NOMO-1 (cell line): Measurements from ENCODE around the gene ACR.
"Not testable (repeated sequence)": the region's sequence is repeated elsewhere in the genome, so short reads cannot be mapped to it uniquely, and the experiment has no call there.

Source experiments
- DNase-seq, 2 experiments: peaks; one replicate each; lab custom pipeline; 2025; ENCODE audit not compliant: unreplicated experiment in 2 of 2; lab: John Stamatoyannopoulos, UW

The ACR gene

DNA sequence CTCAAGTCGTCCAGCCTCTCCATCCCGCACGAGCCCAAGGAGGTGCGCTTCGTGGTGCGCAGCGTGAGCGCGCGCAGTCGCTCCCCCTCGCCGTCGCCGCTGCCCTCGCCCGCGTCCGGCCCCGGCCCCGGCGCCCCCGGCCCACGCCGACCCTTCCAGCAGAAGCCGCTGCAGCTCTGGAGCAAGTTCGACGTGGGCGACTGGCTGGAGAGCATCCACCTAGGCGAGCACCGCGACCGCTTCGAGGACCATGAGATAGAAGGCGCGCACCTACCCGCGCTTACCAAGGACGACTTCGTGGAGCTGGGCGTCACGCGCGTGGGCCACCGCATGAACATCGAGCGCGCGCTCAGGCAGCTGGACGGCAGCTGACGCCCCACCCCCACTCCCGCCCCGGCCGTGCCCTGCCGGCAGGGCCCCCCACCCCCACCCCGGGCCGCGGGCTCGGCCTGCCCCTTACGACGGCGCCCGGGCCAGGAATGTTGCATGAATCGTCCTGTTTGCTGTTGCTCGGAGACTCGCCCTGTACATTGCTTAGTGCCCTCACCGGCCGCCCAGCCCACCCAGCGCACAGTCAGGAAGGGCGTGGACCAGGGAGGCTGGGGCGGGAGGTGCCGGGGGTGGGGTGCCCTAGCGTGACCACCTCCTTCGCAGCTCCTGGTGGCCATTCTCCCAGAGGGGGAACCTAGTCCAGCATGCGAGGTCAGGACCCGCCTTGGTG lies 6.9 kb upstream of the ACR start:
- no peak for DNase-seq

DNA sequence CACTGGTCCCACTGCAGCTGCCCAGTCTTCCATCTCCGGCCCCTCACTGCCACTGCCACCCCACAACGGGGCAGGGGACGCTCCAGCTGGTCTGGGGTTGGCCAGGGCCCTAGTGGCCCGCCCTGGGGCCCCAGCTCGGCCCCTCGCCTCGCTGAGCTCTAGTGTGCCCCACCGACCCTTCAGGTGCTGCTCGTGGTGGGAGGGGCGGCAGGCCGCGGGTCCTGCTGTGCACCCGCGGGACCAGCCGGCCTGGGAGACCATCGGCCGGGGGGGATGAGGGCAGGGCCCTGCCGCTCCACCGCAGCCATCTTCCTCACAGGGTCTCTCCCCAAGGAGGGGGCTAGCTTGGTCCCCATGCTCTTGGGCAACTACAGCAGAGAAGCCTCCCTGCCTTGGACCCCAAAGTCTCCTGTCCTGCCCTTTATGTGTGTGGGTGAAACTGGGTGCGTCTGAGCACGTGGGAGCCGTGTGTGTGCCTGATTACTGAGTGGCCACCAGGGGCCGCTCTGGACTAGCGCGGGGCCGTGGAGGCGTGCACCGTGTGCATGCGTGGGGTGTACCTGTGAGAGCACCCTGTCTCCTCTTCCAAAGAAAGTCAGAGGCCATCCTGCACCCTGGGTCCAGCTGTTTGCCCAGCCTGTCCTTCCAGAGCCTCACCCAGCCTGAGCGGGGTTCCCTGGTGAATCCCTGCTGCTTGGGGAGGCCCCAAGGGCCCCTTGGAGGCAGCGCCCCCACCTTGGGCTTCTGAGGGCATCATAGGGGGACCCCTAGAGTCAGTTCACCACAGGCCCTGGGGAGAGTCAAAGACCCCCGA lies 6.0 kb upstream of the ACR start:
- peak; percentile 41 to 51 for DNase-seq

DNA sequence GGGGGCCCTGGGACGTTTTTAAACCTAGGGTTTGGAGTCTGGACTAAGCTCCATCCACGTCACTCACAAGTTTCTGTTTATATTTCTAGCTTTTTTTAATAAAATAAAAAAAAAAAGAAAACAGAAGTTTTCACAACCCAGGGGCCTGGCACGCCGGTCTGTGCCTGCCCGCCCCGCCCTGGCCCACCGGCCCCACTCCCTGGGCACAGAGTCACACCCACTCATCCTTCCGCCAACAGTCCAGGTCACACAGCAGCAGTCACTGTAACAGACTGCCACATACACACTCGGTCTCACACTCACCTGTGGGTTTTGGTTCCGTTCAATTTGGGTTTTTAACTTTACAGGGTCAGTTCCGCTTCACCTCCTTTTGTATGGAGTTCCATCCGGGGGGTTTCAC lies 5.3 kb upstream of the ACR start:
- DNase-seq: no peak

DNA sequence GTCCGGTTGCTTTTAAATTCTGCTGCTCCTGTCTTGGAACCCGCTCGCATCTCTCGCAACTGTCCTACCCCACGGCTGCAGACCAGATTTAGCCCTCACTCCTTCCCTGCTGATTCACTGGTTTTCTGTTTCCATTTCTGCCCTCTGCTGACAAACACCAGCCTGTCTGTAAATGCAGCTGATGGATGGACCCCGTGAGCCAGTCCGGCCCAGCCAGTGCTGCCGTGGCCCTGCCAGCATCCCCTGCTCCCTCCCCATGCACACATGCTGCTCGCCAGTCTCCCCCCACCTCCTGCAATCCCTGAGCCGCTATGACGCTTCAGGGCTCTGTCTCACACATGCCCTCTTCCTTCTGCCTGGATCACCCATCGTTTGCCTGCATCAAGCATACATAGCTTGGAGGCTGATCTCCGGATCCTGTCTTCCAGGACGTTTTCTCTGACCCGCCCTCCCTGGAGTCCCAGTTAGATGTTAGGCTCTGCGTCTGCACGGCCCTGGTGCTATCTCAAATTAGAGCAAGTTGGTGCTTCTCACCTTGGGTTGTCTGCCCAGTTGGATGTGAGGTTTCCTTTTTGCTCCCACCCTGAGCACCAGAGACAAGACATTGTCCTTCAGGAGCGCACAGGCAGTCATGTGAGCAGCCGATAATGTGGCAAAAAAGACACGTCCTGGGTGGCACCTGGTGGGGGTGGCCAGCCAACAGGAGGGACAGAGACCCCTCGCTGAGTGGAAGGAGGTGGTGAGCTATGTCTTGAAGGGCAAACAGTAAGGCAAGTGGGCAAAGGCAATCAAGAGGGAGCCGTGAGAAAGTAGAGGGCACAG lies 4.3 kb upstream of the ACR start:
- no peak for DNase-seq

DNA sequence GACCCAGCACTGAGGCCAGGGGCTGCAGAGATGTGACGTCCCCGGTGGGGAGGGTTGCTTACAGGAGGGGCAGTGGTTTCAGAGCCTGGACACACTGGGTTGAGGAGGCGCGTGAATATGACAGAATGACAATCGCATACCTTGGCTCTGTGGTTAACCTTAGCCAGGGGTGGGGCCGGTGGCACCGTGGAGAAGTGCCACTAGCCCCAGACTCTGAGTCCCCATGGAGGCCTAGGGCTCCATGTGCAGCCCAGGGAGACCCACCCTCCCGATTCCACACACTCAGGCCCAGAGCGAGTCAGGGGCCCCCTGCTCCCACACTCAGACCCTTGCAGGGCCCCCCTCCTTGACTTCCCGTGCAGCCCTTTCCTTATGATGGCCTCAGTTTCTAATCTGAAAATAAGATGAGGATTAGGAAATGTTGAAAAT lies 3.6 kb upstream of the ACR start:
- no peak for DNase-seq

DNA sequence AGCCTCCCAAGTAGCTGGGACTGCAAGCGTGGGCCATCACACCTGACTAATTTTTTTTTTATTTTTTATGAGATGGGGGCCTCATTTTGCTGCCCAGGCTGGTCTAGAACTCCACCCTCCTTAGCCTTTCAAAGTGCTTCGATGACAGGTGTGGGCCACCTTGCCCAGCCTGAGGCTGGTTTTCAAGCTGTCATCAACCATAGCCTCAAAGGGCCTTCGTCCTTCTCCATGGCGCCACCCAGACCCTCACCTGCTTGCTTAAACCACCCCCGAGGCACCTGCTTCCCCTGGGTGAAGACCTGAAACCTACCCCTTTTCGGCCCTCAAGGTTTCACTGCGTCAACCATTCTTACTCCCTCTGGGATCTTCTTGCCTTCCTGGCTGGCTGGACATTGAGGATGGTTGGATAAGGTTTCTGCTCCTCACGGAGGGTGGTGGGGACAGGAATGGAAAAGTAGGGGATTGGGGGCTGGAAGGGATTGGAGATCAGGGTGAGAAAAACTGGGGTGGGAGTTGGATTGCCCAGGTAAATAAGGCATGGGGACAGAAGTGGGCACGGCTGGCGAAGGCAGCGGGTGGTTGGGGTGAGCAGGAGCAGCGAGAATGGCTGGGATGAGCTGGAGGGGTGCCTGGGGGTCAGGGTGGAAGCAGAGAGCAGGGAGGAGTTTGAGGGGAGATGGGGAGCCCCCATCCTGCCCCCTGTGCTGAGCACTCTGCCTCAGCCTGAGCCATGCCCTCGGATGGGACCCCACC lies 2.8 kb upstream of the ACR start:
- DNase-seq: no peak

DNA sequence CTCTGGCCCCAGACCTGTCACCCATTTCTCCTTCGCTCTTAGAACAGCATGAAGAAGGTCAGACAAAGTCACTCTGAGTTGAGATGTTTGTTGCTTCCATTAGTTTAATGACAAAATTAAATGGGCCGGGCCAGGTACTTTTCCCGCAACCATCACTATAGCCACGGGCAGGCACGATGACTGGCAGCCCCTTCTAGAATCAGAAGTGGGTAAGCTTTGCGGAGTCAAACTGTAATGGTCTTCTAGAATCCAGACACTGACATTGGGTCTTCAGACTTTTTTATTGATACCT lies 2.3 kb upstream of the ACR start:
- DNase-seq: no peak

DNA sequence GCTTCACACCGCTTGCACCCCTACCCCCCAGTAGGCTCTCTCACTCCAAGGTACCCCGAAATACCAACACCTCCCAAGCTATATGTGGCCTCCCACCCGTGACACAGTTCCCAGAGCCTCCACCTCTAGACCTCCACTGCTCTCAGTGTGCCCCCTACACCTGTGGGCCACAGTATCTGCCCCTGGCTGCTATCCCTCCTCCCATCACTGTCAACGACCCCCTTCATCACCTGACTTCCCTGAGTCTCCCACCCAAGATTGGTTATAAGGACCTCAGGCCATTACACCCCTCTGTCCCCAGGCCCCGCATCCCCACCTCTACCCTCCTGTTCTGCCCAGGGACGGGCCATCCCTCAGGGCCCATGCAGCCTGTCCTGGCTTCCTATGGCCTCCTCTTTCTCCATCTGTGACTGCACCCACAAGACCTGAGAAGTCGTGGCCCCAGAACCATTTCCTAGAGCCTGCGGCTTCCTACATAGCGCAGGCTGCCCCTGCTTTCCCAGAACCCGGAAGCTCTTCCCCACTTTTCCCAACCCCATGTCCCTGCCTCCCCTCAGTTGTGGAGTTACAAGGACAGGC lies 734 bp downstream of the ACR start:
- DNase-seq: no peak

DNA sequence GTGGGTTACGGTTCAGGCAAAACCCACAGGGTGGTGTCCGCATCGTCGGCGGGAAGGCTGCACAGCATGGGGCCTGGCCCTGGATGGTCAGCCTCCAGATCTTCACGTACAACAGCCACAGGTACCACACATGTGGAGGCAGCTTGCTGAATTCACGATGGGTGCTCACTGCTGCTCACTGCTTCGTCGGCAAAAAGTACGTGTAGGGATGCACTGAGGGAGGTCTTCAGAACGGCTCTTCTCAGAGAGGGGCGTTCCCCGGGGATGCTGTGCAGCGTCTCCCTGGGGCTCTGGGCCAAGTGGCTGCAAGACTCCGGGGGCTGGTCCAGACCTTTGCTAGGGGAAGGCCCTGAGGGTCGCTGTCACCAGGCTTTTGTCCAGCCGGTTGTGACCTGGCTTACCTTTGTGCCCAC lies 1.3 kb downstream of the ACR start:
- DNase-seq: no peak

DNA sequence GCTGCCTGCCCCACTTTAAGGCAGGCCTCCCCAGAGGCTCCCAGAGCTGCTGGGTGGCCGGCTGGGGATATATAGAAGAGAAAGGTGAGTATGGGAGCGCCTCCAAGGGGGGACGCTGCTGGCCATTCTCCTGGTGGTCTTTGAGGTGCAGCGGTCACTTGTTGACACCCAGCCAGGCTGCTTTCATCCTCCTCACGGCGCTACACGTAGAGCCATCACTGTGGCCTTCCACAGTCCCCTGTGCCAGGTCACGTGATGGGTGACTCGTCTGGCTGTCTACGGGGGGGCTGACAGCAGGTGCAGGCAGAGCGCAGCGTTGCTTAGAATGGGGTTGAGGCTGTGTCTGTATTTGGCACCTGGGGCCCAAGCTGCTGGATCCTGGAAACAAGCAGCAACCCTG lies 1.9 kb downstream of the ACR start:
- no peak for DNase-seq

DNA sequence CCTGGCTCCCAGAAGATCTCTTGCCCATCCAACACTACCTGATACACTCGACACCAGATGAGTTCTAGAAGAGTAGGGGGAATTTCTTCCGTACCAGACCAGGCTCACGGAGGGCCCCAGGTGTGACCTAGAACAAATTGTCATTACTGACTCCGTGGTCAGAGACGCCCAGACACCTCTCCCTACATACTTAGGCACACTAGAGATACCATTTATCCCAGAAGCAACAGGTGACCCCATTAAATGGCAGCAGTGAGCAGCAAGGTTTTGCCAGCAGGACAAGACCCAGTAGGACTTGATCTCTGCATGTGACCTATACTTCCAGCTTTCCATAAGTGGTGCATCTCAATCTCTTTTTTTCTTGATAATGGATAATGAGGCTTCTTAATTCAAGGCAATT lies 2.7 kb downstream of the ACR start:
- not testable (repeated sequence) for DNase-seq

DNA sequence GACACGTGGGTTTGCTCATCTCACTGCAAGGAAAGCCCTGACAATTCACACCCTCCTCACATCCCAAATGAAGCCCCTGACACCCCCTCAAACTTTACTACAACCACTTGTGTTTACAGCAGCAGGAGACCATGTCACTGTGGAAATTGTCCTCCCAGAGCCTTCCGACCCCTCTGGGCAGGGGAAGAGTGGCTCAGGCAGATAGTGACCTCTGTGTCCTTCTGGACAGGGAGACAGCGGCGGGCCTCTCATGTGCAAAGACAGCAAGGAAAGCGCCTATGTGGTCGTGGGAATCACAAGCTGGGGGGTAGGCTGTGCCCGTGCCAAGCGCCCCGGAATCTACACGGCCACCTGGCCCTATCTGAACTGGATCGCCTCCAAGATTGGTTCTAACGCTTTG lies 6.4 kb downstream of the ACR start:
- not testable (repeated sequence) for DNase-seq

DNA sequence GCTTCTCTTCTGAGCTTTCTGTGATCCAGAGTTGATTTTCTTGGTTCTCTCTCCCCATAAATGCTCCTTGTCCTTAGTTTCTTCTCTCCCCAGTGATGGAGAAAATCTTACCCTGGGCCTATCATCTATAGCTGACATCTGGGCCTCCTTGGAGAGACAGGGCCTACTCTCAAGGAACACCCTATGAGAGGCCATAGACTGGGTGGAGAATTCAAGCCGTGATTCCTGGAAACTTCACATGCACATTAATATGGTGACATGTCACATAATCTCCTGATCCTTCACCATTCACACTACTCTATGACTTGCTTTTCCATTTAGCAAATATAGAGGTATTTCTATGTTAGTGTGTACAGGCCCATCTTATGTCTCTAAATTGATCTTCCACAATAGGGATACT lies 9.5 kb downstream of the ACR start:
- DNase-seq: not testable (repeated sequence)

DNA sequence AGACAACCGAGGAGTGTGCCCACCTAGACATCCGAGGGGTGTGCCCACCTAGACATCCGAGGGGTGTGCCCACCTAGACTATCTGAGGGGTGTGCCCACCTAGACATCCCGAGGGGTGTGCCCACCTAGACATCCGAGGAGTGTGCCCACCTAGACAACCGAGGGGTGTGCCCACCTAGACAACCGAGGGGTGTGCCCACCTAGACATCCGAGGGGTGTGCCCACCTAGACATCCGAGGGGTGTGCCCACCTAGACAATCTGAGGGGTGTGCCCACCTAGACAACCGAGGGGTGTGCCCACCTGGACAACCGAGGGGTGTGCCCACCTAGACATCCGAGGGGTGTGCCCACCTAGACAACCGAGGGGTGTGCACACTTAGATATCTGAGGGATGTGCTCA lies 10.6 kb downstream of the ACR start:
- DNase-seq: not testable (repeated sequence)

DNA sequence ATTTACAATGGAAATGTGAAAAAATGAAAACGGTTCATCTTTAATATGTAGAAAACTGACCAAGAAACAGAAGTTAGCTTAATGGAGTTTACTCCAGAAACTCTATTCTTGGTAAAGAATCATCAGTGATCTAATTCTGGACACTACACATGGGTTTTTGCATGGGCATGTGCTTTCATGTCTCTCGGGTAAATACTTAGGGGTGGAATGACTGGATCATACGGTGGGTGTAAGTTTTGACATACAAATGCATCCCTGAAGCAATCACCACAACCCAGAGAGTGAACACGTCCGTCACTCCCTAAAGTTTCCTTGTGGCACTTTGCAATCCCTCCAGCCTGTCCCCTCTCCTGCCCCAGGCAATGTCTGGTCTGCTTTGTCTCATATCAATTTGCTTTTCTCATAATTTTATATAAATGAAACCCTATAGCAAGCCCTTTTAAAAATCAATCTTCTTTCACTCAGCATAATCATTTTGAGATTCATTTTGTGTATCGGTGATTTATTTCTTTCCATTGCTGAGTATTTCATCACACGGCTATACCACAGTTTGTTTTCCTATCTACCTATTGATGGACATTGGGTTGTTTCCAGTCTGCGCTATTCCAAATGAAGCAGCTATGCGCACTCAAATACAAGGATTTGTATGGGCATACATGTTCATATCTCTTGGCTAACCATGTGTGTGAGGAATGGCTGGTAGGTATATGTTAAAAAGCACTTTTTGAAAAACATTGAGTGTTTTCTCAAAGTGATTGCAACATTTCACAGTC lies 11.5 kb downstream of the ACR start:
- DNase-seq: not testable (repeated sequence)

DNA sequence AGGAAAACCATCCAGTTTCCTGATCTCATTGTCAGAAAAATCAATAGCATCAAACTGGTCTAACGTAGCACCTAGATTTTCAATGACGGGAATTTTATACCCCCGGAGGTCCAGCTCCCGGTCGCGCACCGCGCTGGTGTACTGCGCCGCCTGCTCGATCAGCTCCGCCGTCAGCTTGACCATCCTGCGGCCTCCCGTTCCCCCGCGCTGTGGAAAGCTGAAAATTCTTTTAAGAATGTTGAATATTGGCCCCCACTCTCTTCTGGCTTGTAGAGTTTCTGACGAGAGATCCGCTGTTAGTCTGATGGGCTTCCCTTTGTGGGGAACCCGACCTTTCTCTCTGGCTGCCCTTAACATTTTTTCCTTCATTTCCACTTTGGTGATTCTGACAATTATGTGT lies 17.2 kb downstream of the ACR start:
- DNase-seq: not testable (repeated sequence)

DNA sequence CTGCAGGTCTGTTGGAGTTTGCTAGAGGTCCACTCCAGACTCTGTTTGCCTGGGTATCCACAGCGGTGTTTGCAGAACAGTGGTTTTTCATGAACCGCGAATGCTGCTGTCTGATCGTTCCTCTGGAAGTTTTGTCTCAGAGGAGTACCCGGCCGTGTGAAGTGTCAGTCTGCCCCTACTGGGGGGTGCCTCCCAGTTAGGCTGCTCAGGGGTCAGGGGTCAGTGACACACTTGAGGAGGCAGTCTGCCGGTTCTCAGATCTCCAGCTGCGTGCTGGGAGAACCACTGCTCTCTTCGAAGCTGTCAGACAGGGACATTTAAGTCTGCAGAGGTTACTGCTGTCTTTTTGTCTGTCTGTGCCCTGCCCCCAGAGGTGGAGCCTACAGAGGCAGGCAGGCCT lies 18.4 kb downstream of the ACR start:
- DNase-seq: not testable (repeated sequence)

DNA sequence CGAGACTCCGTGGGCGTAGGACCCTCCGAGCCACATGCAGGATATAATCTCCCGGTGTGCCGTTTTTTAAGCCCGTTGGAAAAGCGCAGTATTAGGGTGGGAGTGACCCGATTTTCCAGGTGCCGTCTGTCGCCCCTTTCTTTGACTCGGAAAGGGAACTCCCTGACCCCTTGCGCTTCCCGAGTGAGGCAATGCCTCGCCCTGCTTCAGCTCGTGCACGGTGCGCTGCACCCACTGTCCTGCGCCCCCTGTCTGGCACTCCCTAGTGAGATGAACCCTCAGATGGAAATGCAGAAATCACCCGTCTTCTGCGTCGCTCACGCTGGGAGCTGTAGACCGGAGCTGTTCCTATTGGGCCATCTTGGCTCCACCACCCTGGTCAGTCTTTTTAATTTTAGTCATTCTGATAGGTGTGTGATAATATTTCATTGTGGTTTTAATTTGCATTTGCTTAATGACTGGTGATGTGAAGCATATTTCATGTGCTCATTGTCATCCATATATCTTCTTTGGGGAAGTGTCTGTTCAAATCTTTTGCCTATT lies 19.0 kb downstream of the ACR start:
- peak; percentile 41 to 55 for DNase-seq

DNA sequence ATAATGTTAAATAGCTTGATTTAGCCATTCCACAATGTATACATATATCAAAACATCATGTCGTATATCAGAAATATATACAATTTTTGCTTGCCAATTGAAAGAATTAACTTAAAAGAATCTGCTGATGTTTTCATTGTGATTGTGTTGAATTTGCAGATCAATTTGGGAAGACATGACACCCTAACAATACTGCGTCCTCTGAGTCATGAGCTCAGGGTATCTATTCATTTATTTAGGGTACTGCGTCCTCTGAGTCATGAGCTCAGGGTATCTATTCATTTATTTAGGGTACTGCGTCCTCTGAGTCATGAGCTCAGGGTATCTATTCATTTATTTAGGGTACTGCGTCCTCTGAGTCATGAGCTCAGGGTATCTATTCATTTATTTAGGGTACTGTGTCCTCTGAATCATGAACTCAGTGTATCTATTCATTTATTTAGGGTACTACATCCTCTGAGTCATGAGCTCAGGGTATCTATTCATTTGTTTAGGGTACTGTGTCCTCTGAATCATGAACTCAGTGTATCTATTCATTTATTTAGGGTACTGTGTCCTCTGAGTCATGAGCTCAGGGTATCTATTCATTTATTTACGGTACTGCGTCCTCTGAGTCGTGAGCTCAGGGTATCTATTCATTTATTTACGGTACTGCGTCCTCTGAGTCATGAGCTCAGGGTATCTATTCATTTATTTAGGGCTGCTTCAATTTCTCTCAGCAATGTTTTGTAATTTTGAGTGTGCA lies 21.8 kb downstream of the ACR start:
- DNase-seq: peak in 1 of 2 experiments; percentile 5
